Measurements from ENCODE around the gene INTS7. TPM values are rescaled to one million over a fixed set of nuclear protein-coding genes. Genes with fewer than 3 reads are reported as not detected.

INTS7 gene
- total RNA-seq, 1 experiment from 2014 or later, result 21.7 TPM

GRCh38 chr1:211991695-211992094, 43.7 kb downstream of the INTS7 start:
- Histone ChIP-seq H3K9me3 (ENCODE audit: control insufficient read depth in 1 of 2, insufficient read depth in 1 of 2, low read depth in 1 of 2, low read length in 2 of 2) (no peaks in the 10 kb centered on the region), H4K20me1 (ENCODE audit: insufficient read depth) (no peaks in the 10 kb centered on the region), H3K4me1 (ENCODE audit: control insufficient read depth in 1 of 2, insufficient read depth in 2 of 2, low read length in 2 of 2) (no peaks in the 10 kb centered on the region), H3K27me3 (ENCODE audit: insufficient read depth, low read length) (no peaks in the 10 kb centered on the region), H3K4me3 (replicated peaks in 1 of 2; ENCODE audit: low read depth in 1 of 2, low read length in 2 of 2) (no peak overlapping the region), H3K36me3 (ENCODE audit: control insufficient read depth in 1 of 2, insufficient read depth in 2 of 2, low read length in 2 of 2) (no peaks in the 10 kb centered on the region), H3K9me2 (ENCODE audit: insufficient read depth) (no peaks in the 10 kb centered on the region), H3K27ac (ENCODE audit: low read depth, low read length) (no peak overlapping the region), H3K4me2 (ENCODE audit: low read length) (no peak overlapping the region), H2AFZ (ENCODE audit: low read depth, low read length, poor library complexity, severe bottlenecking) (no peak overlapping the region), H3K79me2 (ENCODE audit: insufficient read depth, low read length) (no peaks in the 10 kb centered on the region), H3K9ac (ENCODE audit: low read length) (no peak overlapping the region)
- BruUV-seq (replicated peaks), result no TSS peak
- RAD21 ChIA-PET (ENCODE audit: low non-redundant PET in 1 of 2, low total read pairs in 2 of 2, uncharacterized antibody in 2 of 2, unreplicated experiment in 2 of 2), result no interaction called here
- intact Hi-C loops (cut with micrococcal nuclease), result no loop called here
- TF ChIP-seq CEBPB (IDR thresholded peaks at IDR 0.05; ENCODE audit: low read depth) (no peak), SIN3A (IDR thresholded peaks at IDR 0.05; ENCODE audit: low read depth) (no peak), EGR1 (IDR thresholded peaks at IDR 0.05; ENCODE audit: low read depth) (no peak), JUND (IDR thresholded peaks at IDR 0.05) (no peak)
- TF ChIP-seq, protein P1, sequence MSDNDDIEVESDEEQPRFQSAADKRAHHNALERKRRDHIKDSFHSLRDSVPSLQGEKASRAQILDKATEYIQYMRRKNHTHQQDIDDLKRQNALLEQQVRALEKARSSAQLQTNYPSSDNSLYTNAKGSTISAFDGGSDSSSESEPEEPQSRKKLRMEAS (IDR thresholded peaks at IDR 0.05), result no peak
- ATAC-seq, result no peak
- POLR2A ChIA-PET, result no interaction called here
- CTCF ChIA-PET, result no interaction called here
- no peak for DNase-seq (ENCODE audit: low read depth, low spot score)

GRCh38 chr1:211986628-211987254, 48.6 kb downstream of the INTS7 start:
- Histone ChIP-seq H3K79me2 (ENCODE audit: insufficient read depth, low read length) (no peaks in the 10 kb centered on the region), H3K9ac (ENCODE audit: low read length) (no peak overlapping the region), H3K9me3 (ENCODE audit: control insufficient read depth in 1 of 2, insufficient read depth in 1 of 2, low read depth in 1 of 2, low read length in 2 of 2) (no peaks in the 10 kb centered on the region), H3K9me2 (ENCODE audit: insufficient read depth) (no peaks in the 10 kb centered on the region), H3K27me3 (ENCODE audit: insufficient read depth, low read length) (no peaks in the 10 kb centered on the region), H3K4me2 (ENCODE audit: low read length) (no peak overlapping the region), H4K20me1 (ENCODE audit: insufficient read depth) (no peaks in the 10 kb centered on the region), H3K4me3 (replicated peaks in 1 of 2; ENCODE audit: low read depth in 1 of 2, low read length in 2 of 2) (no peak overlapping the region), H3K27ac (ENCODE audit: low read depth, low read length) (no peak overlapping the region), H3K36me3 (ENCODE audit: control insufficient read depth in 1 of 2, insufficient read depth in 2 of 2, low read length in 2 of 2) (peaks cover 0 to 2% of the 10 kb centered on the region in 2 experiments; a peak in 1 of 4 replicates), H2AFZ (ENCODE audit: low read depth, low read length, poor library complexity, severe bottlenecking) (no peak overlapping the region), H3K4me1 (ENCODE audit: control insufficient read depth in 1 of 2, insufficient read depth in 2 of 2, low read length in 2 of 2) (no peaks in the 10 kb centered on the region)
- DNase-seq (ENCODE audit: low read depth, low spot score) (no peak), ATAC-seq (no peak)
- TF ChIP-seq REST (IDR thresholded peaks at IDR 0.05; ENCODE audit: low read depth), result no peak
- POLR2A ChIA-PET, result no interaction called here
- no TSS peak for BruUV-seq (replicated peaks)
- RAD21 ChIA-PET (ENCODE audit: low non-redundant PET in 1 of 2, low total read pairs in 2 of 2, uncharacterized antibody in 2 of 2, unreplicated experiment in 2 of 2), result no interaction called here
- CTCF ChIA-PET, result no interaction called here
- intact Hi-C loops (cut with micrococcal nuclease), result no loop called here
